WTC11 (cell line): ENCODE data around the gene CFAP251. TPM values are rescaled to one million over a fixed set of nuclear protein-coding genes. Genes with fewer than 3 reads are reported as not detected.
A peak's percentile ranks its signal among the peaks of the same experiment; 100 is the strongest.

ENCODE experiments used
- ATAC-seq: fragments of 200-7000 bp; cut with Tn5 transposase; 2 replicates; pipeline ENCODE4 v1.10.0; 2021; ENCODE audit warnings: mild to moderate bottlenecking, moderate library complexity
- CTCF ChIA-PET: fragments of 300-600 bp; sonication (Branson Sonifier 250); formaldehyde crosslinking; loops from one replicate; lab custom pipeline; 2021; ENCODE audit warnings: antibody characterized with exemption; lab: Charles Lee
- POLR2A ChIA-PET: fragments of 350-600 bp; sonication (Branson Sonifier 250); formaldehyde crosslinking; loops from one replicate; lab custom pipeline; 2021; ENCODE audit warnings: antibody characterized with exemption; lab: Charles Lee
- DNase-seq: peaks from one replicate; pipeline ENCODE4 v3.0.0; 2021; ENCODE audit warnings: low spot score
- H3K27ac Mint-ChIP-seq: 2 replicates; pipeline ENCODE4 v1.8.0; 2021; ENCODE audit warnings: mixed read lengths
- H3K27me3 Mint-ChIP-seq: 2 replicates; pipeline ENCODE4 v1.8.0; 2021; ENCODE audit warnings: low read depth, mild to moderate bottlenecking, moderate library complexity, mixed read lengths
- H3K36me3 Mint-ChIP-seq: 2 replicates; pipeline ENCODE4 v1.8.0; 2021; ENCODE audit warnings: mixed read lengths
- H3K4me1 Mint-ChIP-seq: 2 replicates; pipeline ENCODE4 v1.8.0; 2022; ENCODE audit warnings: mixed read lengths
- H3K4me3 Mint-ChIP-seq: 2 replicates; pipeline ENCODE4 v1.8.0; 2021; ENCODE audit warnings: mild to moderate bottlenecking, moderate library complexity, mixed read lengths
- H3K9me3 Mint-ChIP-seq: 2 replicates; pipeline ENCODE4 v1.8.0; 2021; ENCODE audit warnings: mixed read lengths
- AFF4 ChIP-seq: sonication (generic); formaldehyde crosslinking; IDR thresholded peaks from 2 replicates; pipeline ENCODE4 v1.8.1; 2023; ENCODE audit warnings: mild to moderate bottlenecking, missing genetic modification reagents, borderline replicate concordance
- ARID4B ChIP-seq: sonication (generic); formaldehyde crosslinking; IDR thresholded peaks from 2 replicates; pipeline ENCODE4 v1.8.0; 2023; ENCODE audit warnings: missing genetic modification reagents, mild to moderate bottlenecking, borderline replicate concordance
- ATF3 ChIP-seq: sonication (generic); formaldehyde crosslinking; conservative IDR thresholded peaks from 2 replicates; pipeline ENCODE4 v1.8.1; 2022; ENCODE audit warnings: mild to moderate bottlenecking, missing genetic modification reagents
- FOXP1 ChIP-seq: sonication (generic); formaldehyde crosslinking; IDR thresholded peaks from 2 replicates; pipeline ENCODE4 v1.8.0; 2022; ENCODE audit warnings: missing genetic modification reagents, mild to moderate bottlenecking, moderate library complexity, borderline replicate concordance
- OVOL2 ChIP-seq: fragments of 250-450 bp; sonication (Bioruptor Pico); IDR thresholded peaks from 2 replicates; pipeline ENCODE4 v1.9.0; 2021; ENCODE audit warnings: mild to moderate bottlenecking, borderline replicate concordance
- RELA ChIP-seq: sonication (generic); formaldehyde crosslinking; IDR thresholded peaks from 2 replicates; pipeline ENCODE4 v1.8.1; 2022; ENCODE audit warnings: missing genetic modification reagents, mild to moderate bottlenecking, borderline replicate concordance
- SP1 ChIP-seq: sonication (generic); formaldehyde crosslinking; conservative IDR thresholded peaks from 2 replicates; pipeline ENCODE4 v1.8.1; 2022; ENCODE audit warnings: missing genetic modification reagents
- TEAD4 ChIP-seq: sonication (generic); formaldehyde crosslinking; IDR thresholded peaks from 2 replicates; pipeline ENCODE4 v1.8.0; 2022; ENCODE audit warnings: mild to moderate bottlenecking, missing genetic modification reagents
- USF1 ChIP-seq: sonication (generic); formaldehyde crosslinking; IDR thresholded peaks from 2 replicates; pipeline ENCODE4 v1.8.0; 2022; ENCODE audit warnings: mild to moderate bottlenecking, missing genetic modification reagents
- USF2 ChIP-seq: sonication (generic); formaldehyde crosslinking; IDR thresholded peaks from 2 replicates; pipeline ENCODE4 v1.8.1; 2023; ENCODE audit warnings: mild to moderate bottlenecking, missing genetic modification reagents, moderate library complexity
- ZBTB43 ChIP-seq: sonication (generic); formaldehyde crosslinking; IDR thresholded peaks from 2 replicates; pipeline ENCODE4 v1.8.1; 2023; ENCODE audit warnings: mild to moderate bottlenecking, missing genetic modification reagents
- ZMAT4 ChIP-seq: fragments of 250-450 bp; sonication (Bioruptor Pico); IDR thresholded peaks from 2 replicates; pipeline ENCODE4 v1.9.0; 2021; ENCODE audit warnings: mild to moderate bottlenecking
- ZNF121 ChIP-seq: sonication (generic); formaldehyde crosslinking; IDR thresholded peaks from 2 replicates; pipeline ENCODE4 v1.8.0; 2023; ENCODE audit warnings: missing genetic modification reagents
- ZNF317 ChIP-seq: sonication (generic); formaldehyde crosslinking; IDR thresholded peaks from 2 replicates; pipeline ENCODE4 v1.8.1; 2023; ENCODE audit warnings: low read depth, mild to moderate bottlenecking, moderate library complexity, missing genetic modification reagents, borderline replicate concordance
- ZNF416 ChIP-seq: fragments of 250-450 bp; sonication (Bioruptor Pico); IDR thresholded peaks from 2 replicates; pipeline ENCODE4 v1.9.0; 2021; ENCODE audit warnings: mild to moderate bottlenecking, inconsistent platforms
- ZSCAN18 ChIP-seq: fragments of 250-450 bp; sonication (Bioruptor Pico); IDR thresholded peaks from 2 replicates; pipeline ENCODE4 v2.1.2; 2022; ENCODE audit warnings: mild to moderate bottlenecking, moderate library complexity
- total RNA-seq: library from RNA; stranded (reverse); gene quantifications from 3 replicates; pipeline ENCODE4 v1.2.3, GENCODE V29; 2021

Gene CFAP251
- total RNA-seq, 1 experiment from 2014 or later, result 3.1 TPM

- Mint-ChIP-seq H3K4me3 (no peak overlapping the region), H3K27ac (no peak overlapping the region), H3K9me3 (no peaks in the 10 kb centered on the region), H3K4me1 (peaks cover 3% of the 10 kb centered on the region; the same call in 1 of the 2 replicates)
- CTCF ChIA-PET, result interaction anchor here (1.3 kb wide), 1 partner anchor 117 kb away, joined by 5 read pairs; the partner anchor contains the start of gene CFAP251
- no peak for TF ChIP-seq USF2 (CRISPR knock-in tag)
- TF ChIP-seq OVOL2 (CRISPR knock-in tag), result no peak
- no peak for TF ChIP-seq ZSCAN18 (CRISPR knock-in tag)
- TF ChIP-seq AFF4 (CRISPR knock-in tag), result no peak
- TF ChIP-seq ZNF317 (CRISPR knock-in tag), result no peak
- TF ChIP-seq, all 79 proteins: peak for 0
- ATAC-seq, result no peak
- H3K27me3 Mint-ChIP-seq, result no peaks in the 10 kb centered on the region
- no peak for DNase-seq
- POLR2A ChIA-PET, result no interaction called here
- H3K36me3 Mint-ChIP-seq, result peaks cover 28% of the 10 kb centered on the region
Measured at GRCh38 chr12:122035292-122035691, 116.9 kb downstream of the CFAP251 start.

- H3K36me3 Mint-ChIP-seq, result peaks cover 28% of the 10 kb centered on the region
- TF ChIP-seq ZNF121 (peak; percentile 73), FOXP1 (CRISPR knock-in tag) (no peak)
- no peaks in the 10 kb centered on the region for H3K9me3 Mint-ChIP-seq
- H3K27me3 Mint-ChIP-seq, result no peaks in the 10 kb centered on the region
- ChIA-PET CTCF (interaction anchor here (1.2 kb wide), 1 partner anchor 9 kb away, joined by 3 read pairs; no protein-coding TSS in a partner anchor), POLR2A (no interaction called here)
- no peak for DNase-seq
- H3K4me3 Mint-ChIP-seq, result no peak overlapping the region
- H3K27ac Mint-ChIP-seq, result no peak overlapping the region
- peaks cover 3% of the 10 kb centered on the region; the same call in 1 of the 2 replicates for H3K4me1 Mint-ChIP-seq
- no peak for ATAC-seq
Measured at GRCh38 chr12:122036153-122036552, 117.8 kb downstream of the CFAP251 start.

- H3K4me3 Mint-ChIP-seq, result no peak overlapping the region
- peak overlapping the region; percentile 84; the same call in 1 of the 2 replicates for H3K27ac Mint-ChIP-seq
- H3K9me3 Mint-ChIP-seq, result 0 out of 2 replicates have a peak, but pooled peaks cover 3% of the 10 kb centered on the region
- peaks cover 52% of the 10 kb centered on the region for H3K36me3 Mint-ChIP-seq
- ChIA-PET CTCF (interaction anchor here (1.0 kb wide), 1 partner anchor 31 kb away, joined by 3 read pairs; no protein-coding TSS in a partner anchor), POLR2A (no interaction called here)
- no peak for DNase-seq
- H3K27me3 Mint-ChIP-seq, result no peaks in the 10 kb centered on the region
- H3K4me1 Mint-ChIP-seq, result no peaks in the 10 kb centered on the region
- ATAC-seq, result peak; percentile 41
- TF ChIP-seq ARID4B (CRISPR knock-in tag), result no peak
- no peak for TF ChIP-seq TEAD4 (CRISPR knock-in tag)
- no peak for TF ChIP-seq ZNF416
- no peak for TF ChIP-seq ZBTB43
- TF ChIP-seq ATF3, result no peak
- no peak for TF ChIP-seq USF1 (CRISPR knock-in tag)
- TF ChIP-seq ZMAT4 (CRISPR knock-in tag), result no peak
- TF ChIP-seq RELA (CRISPR knock-in tag), result no peak
- no peak for TF ChIP-seq ZNF121
- no peak for TF ChIP-seq SP1 (CRISPR knock-in tag)
Measured at GRCh38 chr12:122040579-122041386, 122.4 kb downstream of the CFAP251 start.
